HepG2 (cell line): Measurements from ENCODE around the gene SLC25A33. TPM values are rescaled to one million over a fixed set of nuclear protein-coding genes. Genes with fewer than 3 reads are reported as not detected.

Source experiments
- BATF2 ChIP-seq: sonication (generic); formaldehyde crosslinking; IDR thresholded peaks from 2 replicates; pipeline ENCODE4 v1.8.0; 2022; ENCODE audit warnings: mild to moderate bottlenecking, missing genetic modification reagents, moderate library complexity
- CC2D1A ChIP-seq: sonication (generic); formaldehyde crosslinking; IDR thresholded peaks from 2 replicates; pipeline ENCODE4 v1.8.1; 2023; ENCODE audit warnings: mild to moderate bottlenecking, missing genetic modification reagents
- GATAD2A ChIP-seq: IDR thresholded peaks from 2 replicates; pipeline ENCODE4 v1.6.1; 2016
- GMEB2 ChIP-seq: IDR thresholded peaks from 2 replicates; pipeline ENCODE4 v1.6.1; 2016; ENCODE audit warnings: missing biosample characterization, missing genetic modification reagents, low read depth
- IRX3 ChIP-seq: sonication (generic); formaldehyde crosslinking; IDR thresholded peaks from 2 replicates; pipeline ENCODE4 v1.8.1; 2023; ENCODE audit warnings: mild to moderate bottlenecking, low read depth, missing genetic modification reagents, borderline replicate concordance
- ISL2 ChIP-seq: sonication (generic); formaldehyde crosslinking; IDR thresholded peaks from 2 replicates; pipeline ENCODE4 v1.5.0; 2020; ENCODE audit warnings: missing genetic modification reagents
- KMT2A ChIP-seq: sonication (generic); formaldehyde crosslinking; IDR thresholded peaks from 2 replicates; pipeline ENCODE4 v1.4.0; 2020; ENCODE audit warnings: missing genetic modification reagents
- MLXIP ChIP-seq: sonication (generic); formaldehyde crosslinking; IDR thresholded peaks from 2 replicates; pipeline ENCODE4 v1.9.0; 2021; ENCODE audit warnings: missing genetic modification reagents, borderline replicate concordance
- MXI1 ChIP-seq: IDR thresholded peaks from 3 replicates; pipeline ENCODE4 v1.6.1; 2012; ENCODE audit warnings: low read depth, low read length, inconsistent platforms, borderline replicate concordance
- PAF1 ChIP-seq: IDR thresholded peaks from 2 replicates; pipeline ENCODE4 v1.6.1; 2016; ENCODE audit warnings: missing genetic modification reagents, missing compliant biosample characterization
- SOX13 ChIP-seq, 3 experiments: fragments of 450-650 bp in 1 of 3; sonication (generic) in 1 of 3; formaldehyde crosslinking in 1 of 3; IDR thresholded peaks in 2 of 3; conservative IDR thresholded peaks in 1 of 3; 2 replicates each; pipeline versions ENCODE4 v1.5.0 to v1.6.1; 2016 to 2020; ENCODE audit warnings: antibody characterized with exemption in 1 of 3, mild to moderate bottlenecking in 1 of 3, missing compliant biosample characterization in 1 of 3, missing genetic modification reagents in 1 of 3, moderate library complexity in 1 of 3
- TEAD3 ChIP-seq: optimal IDR thresholded peaks from 2 replicates; pipeline ENCODE3; 2016; ENCODE audit warnings: borderline replicate concordance
- THAP8 ChIP-seq: sonication (generic); formaldehyde crosslinking; IDR thresholded peaks from 2 replicates; pipeline ENCODE4 v1.5.1; 2020; ENCODE audit warnings: missing genetic modification reagents, mild to moderate bottlenecking, borderline replicate concordance
- ZEB1 ChIP-seq: IDR thresholded peaks from 2 replicates; pipeline ENCODE4 v1.6.1; 2012; ENCODE audit warnings: mild to moderate bottlenecking, low read depth, inconsistent platforms; ENCODE audit not compliant: insufficient replicate concordance
- ZNF3 ChIP-seq: IDR thresholded peaks from 2 replicates; pipeline ENCODE4 v1.7.0; 2017; ENCODE audit warnings: inconsistent platforms
- ZNF564 ChIP-seq: sonication (generic); formaldehyde crosslinking; IDR thresholded peaks from 2 replicates; pipeline ENCODE4 v1.8.1; 2023; ENCODE audit warnings: mild to moderate bottlenecking, missing genetic modification reagents
- ZNF646 ChIP-seq: sonication (generic); formaldehyde crosslinking; IDR thresholded peaks from 2 replicates; pipeline ENCODE4 v1.9.0; 2021; ENCODE audit warnings: mild to moderate bottlenecking, missing genetic modification reagents
- ZNF788 ChIP-seq: sonication (generic); formaldehyde crosslinking; IDR thresholded peaks from 2 replicates; pipeline ENCODE4 v1.5.0; 2020; ENCODE audit warnings: mild to moderate bottlenecking, missing genetic modification reagents, borderline replicate concordance
- polyA plus RNA-seq, 8 experiments: library from polyadenylated mRNA; depleted of rRNA in 3 of 8; stranded (reverse) in 7 of 8; unstranded in 1 of 8; fragments of >200 nt; fragmentation: Illumina TruSeq in 4 of 8; extraction: Trizol in 4 of 8; gene quantifications; 2 replicates each; pipeline versions ENCODE4 v1.2.1 to v1.2.3, GENCODE V29; 2011 to 2016; ENCODE audit warnings: low read depth in 4 of 8, missing spikeins in 1 of 8, mixed read lengths in 1 of 8; ENCODE audit not compliant: insufficient read depth in 1 of 8
- total RNA-seq, 5 experiments: library from RNA; depleted of rRNA; stranded (reverse); fragments of >200 nt; fragmentation: Illumina TruSeq; extraction: Trizol; gene quantifications; 2 replicates each; pipeline ENCODE4 v1.2.3, GENCODE V29; 2016; ENCODE audit warnings: low read depth in 1 of 5

SLC25A33 gene
- total and polyA plus RNA-seq, 2 of the 13 experiments (the other 11 are each of a cell fraction or from before 2014, with no cell fraction given): 15.4 to 50.3 TPM

DNA sequence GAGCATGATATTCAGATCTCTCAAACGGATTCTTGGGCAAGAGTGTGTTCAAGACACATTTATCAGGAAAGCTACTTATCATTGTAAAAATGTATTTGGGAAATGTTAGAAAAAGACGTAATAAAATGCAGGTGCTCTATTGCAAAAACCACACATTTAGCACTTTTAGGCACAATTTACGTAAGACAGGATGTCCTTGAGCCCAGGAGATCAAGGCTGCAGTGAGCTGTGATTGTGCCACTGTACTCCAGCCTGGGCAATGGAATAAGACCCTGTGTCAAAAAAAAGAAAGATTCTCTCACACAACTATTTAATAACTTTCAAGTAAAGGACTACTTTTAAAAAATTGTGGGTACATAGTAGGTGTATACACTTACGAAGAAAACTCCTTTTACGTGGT is 18.4 kb downstream of the SLC25A33 start (continued):
- TF ChIP-seq GMEB2 (CRISPR knock-in tag): no peak
- no peak for TF ChIP-seq CC2D1A
- peak; percentile 31 for TF ChIP-seq TEAD3 (CRISPR knock-in tag)
- no peak for TF ChIP-seq SOX13 (IDR thresholded peaks at IDR 0.05)
- peak in 1 of 2 experiments; percentile 63; a peak in 2 of 4 replicates for TF ChIP-seq SOX13 (CRISPR knock-in tag; conservative IDR thresholded peaks at IDR 0.05 in 1 of 2, IDR thresholded peaks at IDR 0.05 in 1 of 2)
- no peak for TF ChIP-seq ZEB1
- no peak for TF ChIP-seq ZNF788 (CRISPR knock-in tag)
- TF ChIP-seq THAP8 (CRISPR knock-in tag): no peak
- TF ChIP-seq MXI1: no peak
- TF ChIP-seq ISL2 (CRISPR knock-in tag): peak; percentile 55; the same call in 1 of the 2 replicates
- TF ChIP-seq ZNF564 (CRISPR knock-in tag): no peak
- TF ChIP-seq KMT2A: no peak; the same call in 1 of the 2 replicates
- no peak for TF ChIP-seq BATF2 (CRISPR knock-in tag)
- TF ChIP-seq MLXIP (CRISPR knock-in tag): no peak
- no peak for TF ChIP-seq IRX3 (CRISPR knock-in tag)
- peak; percentile 86 for TF ChIP-seq GATAD2A
- TF ChIP-seq PAF1 (CRISPR knock-in tag): no peak
- no peak for TF ChIP-seq ZNF3 (CRISPR knock-in tag)
- TF ChIP-seq ZNF646 (CRISPR knock-in tag): no peak
